HCT116 (cell line): Measurements from ENCODE around the gene SNRNP70. TPM values are rescaled to one million over a fixed set of nuclear protein-coding genes. Genes with fewer than 3 reads are reported as not detected.
A peak's percentile ranks its signal among the peaks of the same experiment; 100 is the strongest.
"Not testable (repeated sequence)": the region's sequence is repeated elsewhere in the genome, so short reads cannot be mapped to it uniquely, and the experiment has no call there.

Source experiments
- ATAC-seq: fragments of 200-7000 bp; cut with Tn5 transposase; 2 replicates; pipeline ENCODE4 v1.9.1; 2020; ENCODE audit warnings: mild to moderate bottlenecking, moderate library complexity
- BruUV-seq: library from RNA; stranded (reverse); fragments of 400-500 nt; replicated peaks from 2 replicates; lab custom pipeline; 2021; lab: Mats Ljungman, UMichigan
- CTCF ChIA-PET: fragments of 300-600 bp; sonication (Branson Sonifier 250); formaldehyde crosslinking; loops from one replicate; lab custom pipeline; 2021; ENCODE audit warnings: antibody characterized with exemption; lab: Charles Lee
- POLR2A ChIA-PET: fragments of 300-600, 350-600 bp; sonication (Branson Sonifier 250); formaldehyde crosslinking; loops from one replicate; lab custom pipeline; 2021; ENCODE audit warnings: antibody characterized with exemption; lab: Charles Lee
- RAD21 ChIA-PET, 2 experiments: fragments of 300-600 bp; sonication (Branson Sonifier 250); formaldehyde crosslinking; loops; one replicate each; lab custom pipeline; 2023; ENCODE audit warnings: low total read pairs in 2 of 2; ENCODE audit not compliant: uncharacterized antibody in 2 of 2, unreplicated experiment in 2 of 2, low non-redundant PET in 1 of 2; lab: Charles Lee
- DNase-seq: peaks from one replicate; pipeline ENCODE4 v3.0.0-alpha.2; 2010; ENCODE audit warnings: low read depth, low spot score
- H2AFZ ChIP-seq: fragments of 200-600 bp; shearing (Covaris generic), sonication (generic); 2 replicates; pipeline ENCODE4 v1.6.1; 2017; ENCODE audit warnings: low read depth, mixed run types, mixed read lengths, antibody characterized with exemption, low read length; ENCODE audit not compliant: poor library complexity, severe bottlenecking
- H3K27ac ChIP-seq: 2 replicates; pipeline ENCODE4 v1.5.1; 2012; ENCODE audit warnings: low read depth, low read length
- H3K27me3 ChIP-seq: fragments of 200-600 bp; sonication (generic); 2 replicates; pipeline ENCODE4 v1.6.1; 2016; ENCODE audit warnings: mixed run types, low read length, mixed read lengths; ENCODE audit not compliant: insufficient read depth
- H3K36me3 ChIP-seq, 2 experiments: fragments of 200-500 bp in 1 of 2; fragments of 200-600 bp in 1 of 2; sonication (Bioruptor generic) in 1 of 2; sonication (generic) in 1 of 2; 2 replicates each; pipeline versions ENCODE4 v1.5.1 to v1.6.1; 2014 to 2016; ENCODE audit warnings: low read length in 2 of 2, inconsistent platforms in 1 of 2, mixed read lengths in 1 of 2, mixed run types in 1 of 2; ENCODE audit not compliant: insufficient read depth in 2 of 2, control insufficient read depth in 1 of 2
- H3K4me1 ChIP-seq, 2 experiments: fragments of 200-600 bp in 1 of 2; sonication (generic) in 1 of 2; 2 replicates each; pipeline versions ENCODE4 v1.5.1 to v1.6.1; 2012 to 2017; ENCODE audit warnings: low read length in 2 of 2, inconsistent platforms in 1 of 2, mild to moderate bottlenecking in 1 of 2, mixed read lengths in 1 of 2, mixed run types in 1 of 2, moderate library complexity in 1 of 2; ENCODE audit not compliant: insufficient read depth in 2 of 2, control insufficient read depth in 1 of 2
- H3K4me2 ChIP-seq: fragments of 200-600 bp; sonication (generic); 2 replicates; pipeline ENCODE4 v1.6.1; 2017; ENCODE audit warnings: mixed run types, low read length, mixed read lengths
- H3K4me3 ChIP-seq, 2 experiments: fragments of 200-600 bp in 1 of 2; sonication (generic) in 1 of 2; replicated peaks in 1 of 2; 2 replicates each; pipeline ENCODE4 v1.5.1; 2011 to 2016; ENCODE audit warnings: low read length in 2 of 2, control low read depth in 1 of 2, low read depth in 1 of 2, mild to moderate bottlenecking in 1 of 2, mixed read lengths in 1 of 2, mixed run types in 1 of 2
- H3K79me2 ChIP-seq: fragments of 200-600 bp; sonication (generic); 2 replicates; pipeline ENCODE4 v1.6.1; 2017; ENCODE audit warnings: mild to moderate bottlenecking, mixed run types, low read length, moderate library complexity, mixed read lengths; ENCODE audit not compliant: insufficient read depth
- H3K9ac ChIP-seq: fragments of 200-600 bp; sonication (generic); 2 replicates; pipeline ENCODE4 v1.6.1; 2016; ENCODE audit warnings: low read length, mixed read lengths
- H3K9me2 ChIP-seq: fragments of 200-600 bp; sonication (generic), shearing (Covaris generic); 2 replicates; pipeline ENCODE4 v1.6.1; 2017; ENCODE audit warnings: mixed run types, mild to moderate bottlenecking, moderate library complexity; ENCODE audit not compliant: insufficient read depth
- H3K9me3 ChIP-seq, 2 experiments: fragments of 200-500 bp in 1 of 2; fragments of 200-600 bp in 1 of 2; sonication (Bioruptor generic) in 1 of 2; sonication (generic) in 1 of 2; 2 replicates each; pipeline ENCODE4 v1.6.1; 2014 to 2017; ENCODE audit warnings: low read length in 2 of 2, mixed read lengths in 2 of 2, inconsistent platforms in 1 of 2, low read depth in 1 of 2, mild to moderate bottlenecking in 1 of 2, mixed run types in 1 of 2, moderate library complexity in 1 of 2; ENCODE audit not compliant: control insufficient read depth in 1 of 2, insufficient read depth in 1 of 2
- H4K20me1 ChIP-seq: fragments of 200-600 bp; sonication (generic), shearing (Covaris generic); 2 replicates; pipeline ENCODE4 v1.6.1; 2017; ENCODE audit warnings: mixed run types, mild to moderate bottlenecking, moderate library complexity; ENCODE audit not compliant: insufficient read depth
- ZFX ChIP-seq: fragments of 450-650 bp; IDR thresholded peaks from 2 replicates; pipeline ENCODE4 v1.6.1; 2017
- intact Hi-C: fragments of 100-400 bp; cut with micrococcal nuclease; formaldehyde crosslinking; loops from 2 replicates; pipeline ENCODE4 v1.10.0; 2022
- total RNA-seq: library from RNA; stranded (reverse); gene quantifications from one replicate; pipeline ENCODE4 v1.2.1, GENCODE V29; 2021; ENCODE audit not compliant: unreplicated experiment

Gene SNRNP70
- total RNA-seq, 1 experiment from 2014 or later, result 236 TPM

DNA sequence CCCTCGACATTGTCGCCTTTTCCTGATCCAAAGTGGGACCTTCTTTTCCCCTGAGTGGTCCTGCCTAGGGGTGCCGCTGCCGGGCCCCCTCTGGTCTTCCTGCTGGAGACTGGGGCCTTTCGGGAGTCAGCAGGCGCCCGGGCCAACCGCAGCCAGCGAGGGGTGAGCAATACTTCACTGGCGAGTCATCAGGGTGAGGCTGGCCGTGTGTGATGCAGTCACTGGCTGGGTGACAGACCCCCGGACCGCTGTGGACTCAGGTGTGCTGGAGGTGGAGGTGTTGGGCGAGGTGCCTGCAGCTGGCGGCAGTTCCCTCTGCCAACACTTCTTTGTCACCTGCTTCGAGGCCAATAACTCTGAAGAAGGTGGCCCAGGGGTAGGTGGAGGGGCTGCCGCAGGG lies 43.1 kb upstream of the SNRNP70 start (continued):
- TF ChIP-seq ZFX, result no peak

DNA sequence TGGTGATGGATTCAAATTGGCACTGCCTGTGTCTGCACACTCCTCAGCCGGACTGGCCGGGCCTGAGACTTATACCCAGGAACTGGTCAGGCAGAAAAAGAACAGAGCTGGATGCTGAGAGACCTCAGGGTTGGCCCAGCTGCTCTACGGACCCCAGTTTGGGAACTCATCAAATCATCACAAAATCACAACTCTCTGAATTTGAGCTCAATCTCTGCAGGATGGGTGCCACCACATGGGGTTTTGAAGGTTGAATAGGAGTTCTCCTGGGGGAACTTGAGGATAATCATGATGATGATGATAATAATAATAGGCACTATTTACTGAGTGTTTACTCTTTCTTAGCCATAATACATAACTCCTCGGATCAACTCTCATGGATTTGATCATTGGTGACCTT lies 42.6 kb upstream of the SNRNP70 start:
- peak overlapping the region; percentile 70 for H3K4me2 ChIP-seq

GRCh38 chr19:49043548-49043947 lies 41.7 kb upstream of the SNRNP70 start, which contains the start of gene CGB5:
TSS of gene CGB5 (plus strand) at chr19:49043848. CDS start at chr19:49044210, 362 bp downstream.
- H4K20me1 ChIP-seq, H3K79me2 ChIP-seq, H3K9me3 ChIP-seq, H3K27me3 ChIP-seq, H3K9me2 ChIP-seq, CTCF ChIA-PET, H3K36me3 ChIP-seq, intact Hi-C loops, DNase-seq, POLR2A ChIA-PET, BruUV-seq, ATAC-seq, H2AFZ ChIP-seq, RAD21 ChIA-PET, H3K4me3 ChIP-seq, H3K9ac ChIP-seq: not testable (repeated sequence)
- H3K27ac ChIP-seq, result peak within 1 kb of the TSS; percentile 31; the same call in 1 of the 2 replicates
- H3K4me2 ChIP-seq, result peak within 1 kb of the TSS; percentile 70
- H3K4me1 ChIP-seq, result peaks cover 19 to 38% of the 10 kb centered on the region in 2 experiments

More for the DNA sequence above, 42.6 kb upstream of the SNRNP70 start:
- H3K4me3 ChIP-seq, CTCF ChIA-PET, H3K36me3 ChIP-seq, H3K9me2 ChIP-seq, ATAC-seq, RAD21 ChIA-PET, H3K27me3 ChIP-seq, H4K20me1 ChIP-seq, intact Hi-C loops, H3K9me3 ChIP-seq, H3K79me2 ChIP-seq, BruUV-seq, DNase-seq, H2AFZ ChIP-seq: not testable (repeated sequence)
- Histone ChIP-seq H3K27ac (peak overlapping the region; percentile 31; the same call in 1 of the 2 replicates), H3K4me1 (peaks cover 25 to 45% of the 10 kb centered on the region in 2 experiments), H3K9ac (peak overlapping the region; percentile 45)
- POLR2A ChIA-PET, result interaction anchor here (0.6 kb wide), 1 partner anchor 436 kb away, joined by 3 read pairs; no protein-coding TSS in a partner anchor

GRCh38 chr19:49049011-49049410 lies 36.2 kb upstream of the SNRNP70 start, which contains the start of gene CGB8:
TSS of gene CGB8 (minus strand) at chr19:49049111. CDS start at chr19:49048739, 372 bp downstream.
- peaks cover 6 to 21% of the 10 kb centered on the region in 2 experiments; a peak in 3 of 4 replicates for H3K4me1 ChIP-seq
- POLR2A ChIA-PET, intact Hi-C loops, H3K27me3 ChIP-seq, H3K9ac ChIP-seq, H3K79me2 ChIP-seq, CTCF ChIA-PET, H3K27ac ChIP-seq, DNase-seq, H3K9me3 ChIP-seq, H2AFZ ChIP-seq, ATAC-seq, H3K36me3 ChIP-seq, H3K9me2 ChIP-seq, RAD21 ChIA-PET, H4K20me1 ChIP-seq, BruUV-seq, H3K4me3 ChIP-seq: not testable (repeated sequence)
- H3K4me2 ChIP-seq, result peak within 1 kb of the TSS; percentile 61

- RAD21 ChIA-PET, intact Hi-C loops, H3K27ac ChIP-seq, ATAC-seq, H4K20me1 ChIP-seq, H3K9me3 ChIP-seq, POLR2A ChIA-PET, H3K9me2 ChIP-seq, H3K4me3 ChIP-seq, H3K27me3 ChIP-seq, H3K36me3 ChIP-seq, BruUV-seq, H3K9ac ChIP-seq, H2AFZ ChIP-seq, CTCF ChIA-PET, H3K79me2 ChIP-seq, DNase-seq: not testable (repeated sequence)
- H3K4me1 ChIP-seq, result peaks cover 6 to 21% of the 10 kb centered on the region in 2 experiments; a peak in 3 of 4 replicates
- peak overlapping the region; percentile 61 for H3K4me2 ChIP-seq
These were observed 35.4 kb upstream of the SNRNP70 start for GRCh38 chr19:49049834-49050233.
